H9 (cell line): Measurements from ENCODE around the gene LDLRAD4. TPM values are rescaled to one million over a fixed set of nuclear protein-coding genes. Genes with fewer than 3 reads are reported as not detected.
A peak's percentile ranks its signal among the peaks of the same experiment; 100 is the strongest.

Experiments
- DNase-seq: peaks from one replicate; pipeline ENCODE4 v3.0.0-alpha.2; 2017
- H2AFZ ChIP-seq: one replicate; pipeline ENCODE4 v1.6.1; 2013; ENCODE audit warnings: mild to moderate bottlenecking, low read length, control low read depth, moderate library complexity
- H2AK5ac ChIP-seq: 2 replicates; pipeline ENCODE4 v1.6.1; 2013; ENCODE audit warnings: low read length, control low read depth, mixed read lengths; ENCODE audit not compliant: insufficient read length
- H2BK120ac ChIP-seq: one replicate; pipeline ENCODE4 v1.6.1; 2013; ENCODE audit warnings: low read depth, mild to moderate bottlenecking, low read length, control low read depth, inconsistent platforms; ENCODE audit not compliant: poor library complexity, severe bottlenecking
- H2BK12ac ChIP-seq: 2 replicates; pipeline ENCODE4 v1.6.1; 2013; ENCODE audit warnings: low read length, control low read depth, mixed read lengths, low read depth; ENCODE audit not compliant: insufficient read length
- H2BK15ac ChIP-seq: 2 replicates; pipeline ENCODE4 v1.6.1; 2013; ENCODE audit warnings: low read depth, low read length, control low read depth
- H2BK20ac ChIP-seq: one replicate; pipeline ENCODE4 v1.6.1; 2013; ENCODE audit warnings: low read depth, mild to moderate bottlenecking, low read length, control low read depth, inconsistent platforms; ENCODE audit not compliant: poor library complexity, severe bottlenecking
- H2BK5ac ChIP-seq: 2 replicates; pipeline ENCODE4 v1.6.1; 2013; ENCODE audit warnings: low read length, control low read depth, mixed read lengths; ENCODE audit not compliant: insufficient read length
- H3K14ac ChIP-seq: 2 replicates; pipeline ENCODE4 v1.6.1; 2013; ENCODE audit warnings: low read length, control low read depth; ENCODE audit not compliant: insufficient read depth
- H3K18ac ChIP-seq: 2 replicates; pipeline ENCODE4 v1.6.1; 2013; ENCODE audit warnings: low read depth, mild to moderate bottlenecking, mixed read lengths, low read length, control low read depth; ENCODE audit not compliant: insufficient read length
- H3K23ac ChIP-seq: 2 replicates; pipeline ENCODE4 v1.6.1; 2013; ENCODE audit warnings: low read length, control low read depth, mixed read lengths, low read depth; ENCODE audit not compliant: insufficient read length
- H3K23me2 ChIP-seq: 2 replicates; pipeline ENCODE4 v1.6.1; 2013; ENCODE audit warnings: low read depth, mild to moderate bottlenecking, mixed read lengths, low read length, control low read depth; ENCODE audit not compliant: insufficient read length, poor library complexity, severe bottlenecking
- H3K27ac ChIP-seq: 2 replicates; pipeline ENCODE4 v1.5.1; 2013; ENCODE audit warnings: low read length, control low read depth, mixed read lengths, low read depth; ENCODE audit not compliant: insufficient read length
- H3K27me3 ChIP-seq: 2 replicates; pipeline ENCODE4 v1.6.1; 2013; ENCODE audit warnings: low read length, control low read depth, inconsistent platforms; ENCODE audit not compliant: insufficient read depth
- H3K4ac ChIP-seq: 2 replicates; pipeline ENCODE4 v1.6.1; 2013; ENCODE audit warnings: low read depth, mild to moderate bottlenecking, control low read depth, inconsistent platforms, low read length, moderate library complexity
- H3K4me1 ChIP-seq: 2 replicates; pipeline ENCODE4 v1.6.1; 2013; ENCODE audit warnings: low read length, control low read depth, inconsistent platforms; ENCODE audit not compliant: insufficient read depth
- H3K4me2 ChIP-seq: 2 replicates; pipeline ENCODE4 v1.6.1; 2013; ENCODE audit warnings: low read length, control low read depth, mixed read lengths; ENCODE audit not compliant: insufficient read length, insufficient read depth
- H3K56ac ChIP-seq: 2 replicates; pipeline ENCODE4 v1.6.1; 2013; ENCODE audit warnings: low read depth, mild to moderate bottlenecking, mixed read lengths, low read length, control low read depth; ENCODE audit not compliant: insufficient read length
- H3K79me1 ChIP-seq: 2 replicates; pipeline ENCODE4 v1.6.1; 2013; ENCODE audit warnings: low read depth, mild to moderate bottlenecking, moderate library complexity, low read length, control low read depth, inconsistent platforms; ENCODE audit not compliant: insufficient read depth, poor library complexity, severe bottlenecking
- H3K79me2 ChIP-seq: 2 replicates; pipeline ENCODE4 v1.6.1; 2013; ENCODE audit warnings: low read length, control low read depth, inconsistent platforms; ENCODE audit not compliant: insufficient read depth
- H3K9ac ChIP-seq: 2 replicates; pipeline ENCODE4 v1.6.1; 2013; ENCODE audit warnings: low read length, control low read depth, mixed read lengths; ENCODE audit not compliant: insufficient read length; ENCODE audit errors: extremely low read depth
- H3K9me3 ChIP-seq: one replicate; pipeline ENCODE4 v1.6.1; 2013; ENCODE audit warnings: low read depth, low read length, inconsistent platforms; ENCODE audit not compliant: control insufficient read depth
- H3T11ph ChIP-seq: one replicate; pipeline ENCODE4 v1.6.1; 2013; ENCODE audit warnings: mild to moderate bottlenecking, low read length, control low read depth, inconsistent platforms
- H4K20me1 ChIP-seq: one replicate; pipeline ENCODE4 v1.6.1; 2013; ENCODE audit not compliant: control insufficient read depth, insufficient read length, insufficient read depth
- H4K5ac ChIP-seq: 2 replicates; pipeline ENCODE4 v1.6.1; 2013; ENCODE audit warnings: low read depth, mild to moderate bottlenecking, mixed read lengths, low read length, control low read depth; ENCODE audit not compliant: insufficient read length
- H4K8ac ChIP-seq: replicated peaks from 2 replicates; pipeline ENCODE4 v1.6.1; 2013; ENCODE audit warnings: low read length, control low read depth, mixed read lengths, low read depth; ENCODE audit not compliant: insufficient read length
- H4K91ac ChIP-seq: 2 replicates; pipeline ENCODE4 v1.6.1; 2013; ENCODE audit warnings: low read depth, mild to moderate bottlenecking, moderate library complexity, mixed read lengths, low read length, control low read depth; ENCODE audit not compliant: insufficient read length
- H3K27ac Mint-ChIP-seq, 3 experiments: 2 replicates in 2 of 3; 3 replicates in 1 of 3; pipeline ENCODE4 v1.8.0; 2020 to 2021; ENCODE audit warnings: mixed read lengths in 3 of 3, mild to moderate bottlenecking in 1 of 3, moderate library complexity in 1 of 3
- H3K27me3 Mint-ChIP-seq: 2 replicates; pipeline ENCODE4 v1.8.0; 2021; ENCODE audit warnings: low read depth, mild to moderate bottlenecking, moderate library complexity, mixed read lengths
- H3K36me3 Mint-ChIP-seq, 3 experiments: 2 replicates in 2 of 3; 3 replicates in 1 of 3; pipeline ENCODE4 v1.8.0; 2020 to 2021; ENCODE audit warnings: low read depth in 3 of 3, mixed read lengths in 3 of 3; ENCODE audit not compliant: insufficient read depth in 1 of 3
- H3K4me1 Mint-ChIP-seq, 2 experiments: 2 replicates each; pipeline ENCODE4 v1.8.0; 2020; ENCODE audit warnings: mixed read lengths in 2 of 2
- H3K4me3 Mint-ChIP-seq, 2 experiments: 2 replicates in 1 of 2; 3 replicates in 1 of 2; pipeline ENCODE4 v1.8.0; 2020 to 2021; ENCODE audit warnings: mild to moderate bottlenecking in 2 of 2, mixed read lengths in 2 of 2, moderate library complexity in 1 of 2
- H3K9me3 Mint-ChIP-seq, 2 experiments: 2 replicates in 1 of 2; 3 replicates in 1 of 2; pipeline ENCODE4 v1.8.0; 2020; ENCODE audit warnings: mild to moderate bottlenecking in 2 of 2, mixed read lengths in 2 of 2, moderate library complexity in 1 of 2
- WGBS: extraction: QIAGEN DNeasy Blood & Tissue Kit; methylation state at CpG from one replicate; pipeline ENCODE4 v1.1.7; 2013; ENCODE audit warnings: missing lambda C conversion rate, low lambda C conversion rate, mixed read lengths; ENCODE audit not compliant: insufficient read length; ENCODE audit errors: extremely low coverage; 5-methylcytosine and 5-hydroxymethylcytosine counted together
- long read RNA-seq: library from polyadenylated mRNA; unstranded; transcript quantifications from one replicate; pipeline ENCODE4 v2.0.0, GENCODE V29; 2020
- total RNA-seq: library from RNA; stranded (reverse); gene quantifications from 2 replicates; pipeline ENCODE4 v1.2.1, GENCODE V29; 2021
- TF ChIP-seq, protein P1 (sequence below): fragments of 200-600 bp; sonication (generic); conservative IDR thresholded peaks from 3 replicates; pipeline ENCODE4 v1.8.0; 2021; ENCODE audit warnings: antibody characterized with exemption, mild to moderate bottlenecking

LDLRAD4 gene
- total RNA-seq: 1.8 and 3.9 TPM in 2 replicates
- long read RNA-seq: 0 reads

DNA sequence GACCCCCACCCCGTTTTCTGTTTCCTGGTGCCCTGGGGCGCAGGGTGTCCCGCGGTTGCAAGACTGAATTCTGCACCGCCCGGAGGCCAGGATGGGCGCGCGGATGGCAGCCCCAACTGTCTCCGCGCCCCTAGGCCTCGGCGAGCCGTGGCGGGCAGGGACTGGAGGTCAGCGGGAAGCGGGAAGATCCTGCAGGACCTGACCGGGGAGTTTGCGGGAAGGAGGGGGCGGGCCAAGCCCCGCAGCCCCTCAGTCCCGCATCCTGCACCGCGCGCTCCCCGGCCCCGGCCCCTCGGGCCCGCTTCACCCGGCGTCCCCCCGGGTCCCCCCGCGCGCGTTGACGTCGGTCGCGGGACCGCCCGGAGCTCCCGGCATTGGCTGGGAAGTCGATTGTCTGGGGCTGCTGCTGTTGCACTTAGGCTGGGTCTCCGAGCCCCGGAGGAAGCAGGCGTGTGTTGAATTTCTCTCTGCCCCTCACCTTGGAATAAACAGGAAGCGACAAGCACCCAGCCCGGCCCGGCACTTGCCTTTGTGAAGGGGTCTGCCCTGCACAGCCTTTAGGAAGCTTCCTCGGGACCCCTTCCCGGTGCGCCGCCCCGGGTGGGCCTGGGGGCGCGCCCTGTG, at the start of gene LDLRAD4:
Gene LDLRAD4 (plus strand): TSS at position 393 of the 624 bp plus-strand sequence.
- Histone ChIP-seq H3T11ph (no peak within 1 kb of the TSS), H3K79me1 (no peaks in the 10 kb centered on the region), H2BK120ac (no peak within 1 kb of the TSS), H2BK15ac (no peak within 1 kb of the TSS), H3K14ac (no peak within 1 kb of the TSS; the same call in 1 of the 2 replicates), H2BK5ac (no peak within 1 kb of the TSS), H3K23ac (no peak within 1 kb of the TSS), H3K9me3 (no peaks in the 10 kb centered on the region), H3K9ac (no peak within 1 kb of the TSS), H3K4me2 (peak within 1 kb of the TSS; percentile 72), H3K27ac (no peak within 1 kb of the TSS), H4K20me1 (no peaks in the 10 kb centered on the region), H4K5ac (no peak within 1 kb of the TSS), H3K79me2 (no peaks in the 10 kb centered on the region), H3K23me2 (peaks cover 14% of the 10 kb centered on the region), H3K4me1 (no peaks in the 10 kb centered on the region), H2BK12ac (no peak within 1 kb of the TSS), H3K18ac (no peak within 1 kb of the TSS), H2AFZ (no peak within 1 kb of the TSS), H2AK5ac (no peak within 1 kb of the TSS), H4K91ac (no peak within 1 kb of the TSS), H4K8ac (no peak within 1 kb of the TSS), H3K27me3 (peaks cover 17% of the 10 kb centered on the region; the same call in 1 of the 2 replicates), H2BK20ac (no peak within 1 kb of the TSS), H3K4ac (no peak within 1 kb of the TSS), H3K56ac (no peak within 1 kb of the TSS)
- H3K9me3 Mint-ChIP-seq: peaks cover 0 to 1% of the 10 kb centered on the region in 2 experiments; a peak in 2 of 5 replicates
- no peak within 1 kb of the TSS; a peak in 1 of 7 replicates for H3K27ac Mint-ChIP-seq
- H3K36me3 Mint-ChIP-seq: peaks cover 0 to 2% (median 0%) of the 10 kb centered on the region in 3 experiments; a peak in 2 of 7 replicates
- peak; percentile 53 for DNase-seq
- H3K4me1 Mint-ChIP-seq: peaks cover 35 to 43% of the 10 kb centered on the region in 2 experiments
- no CpG with 5 or more reads among the region's 57 CpGs for WGBS
- H3K27me3 Mint-ChIP-seq: peaks cover 56% of the 10 kb centered on the region
- H3K4me3 Mint-ChIP-seq: peak within 1 kb of the TSS; percentile 66 to 80
- TF ChIP-seq, protein P1, sequence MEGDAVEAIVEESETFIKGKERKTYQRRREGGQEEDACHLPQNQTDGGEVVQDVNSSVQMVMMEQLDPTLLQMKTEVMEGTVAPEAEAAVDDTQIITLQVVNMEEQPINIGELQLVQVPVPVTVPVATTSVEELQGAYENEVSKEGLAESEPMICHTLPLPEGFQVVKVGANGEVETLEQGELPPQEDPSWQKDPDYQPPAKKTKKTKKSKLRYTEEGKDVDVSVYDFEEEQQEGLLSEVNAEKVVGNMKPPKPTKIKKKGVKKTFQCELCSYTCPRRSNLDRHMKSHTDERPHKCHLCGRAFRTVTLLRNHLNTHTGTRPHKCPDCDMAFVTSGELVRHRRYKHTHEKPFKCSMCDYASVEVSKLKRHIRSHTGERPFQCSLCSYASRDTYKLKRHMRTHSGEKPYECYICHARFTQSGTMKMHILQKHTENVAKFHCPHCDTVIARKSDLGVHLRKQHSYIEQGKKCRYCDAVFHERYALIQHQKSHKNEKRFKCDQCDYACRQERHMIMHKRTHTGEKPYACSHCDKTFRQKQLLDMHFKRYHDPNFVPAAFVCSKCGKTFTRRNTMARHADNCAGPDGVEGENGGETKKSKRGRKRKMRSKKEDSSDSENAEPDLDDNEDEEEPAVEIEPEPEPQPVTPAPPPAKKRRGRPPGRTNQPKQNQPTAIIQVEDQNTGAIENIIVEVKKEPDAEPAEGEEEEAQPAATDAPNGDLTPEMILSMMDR: no peak
